IMR-90 (cell line): ENCODE results near the gene STARD13. TPM values are rescaled to one million over a fixed set of nuclear protein-coding genes. Genes with fewer than 3 reads are reported as not detected.
A peak's percentile ranks its signal among the peaks of the same experiment; 100 is the strongest.

Experiments used
- ATAC-seq: fragments of 200-7000 bp; cut with Tn5 transposase; 2 replicates; pipeline ENCODE4 v1.9.1; 2020; ENCODE audit warnings: low read depth, mild to moderate bottlenecking, moderate library complexity
- BruUV-seq: library from RNA; stranded (reverse); fragments of 400-500 nt; replicated peaks from 2 replicates; lab custom pipeline; 2021; lab: Mats Ljungman, UMichigan
- CTCF ChIA-PET: fragments of 300-600 bp; formaldehyde crosslinking; extraction: SDS; loops from one replicate; lab custom pipeline; 2021; ENCODE audit warnings: antibody characterized with exemption; lab: Yijun Ruan, JAX
- POLR2A ChIA-PET: fragments of 300-600 bp; sonication (Branson Sonifier 250); formaldehyde crosslinking; loops from one replicate; lab custom pipeline; 2022; ENCODE audit warnings: antibody characterized with exemption; ENCODE audit not compliant: unreplicated experiment; lab: Charles Lee
- DNase-seq: peaks from one replicate; pipeline ENCODE4 v3.0.0; 2013
- H2AFZ ChIP-seq: replicated peaks from 2 replicates; pipeline ENCODE3; 2013; ENCODE audit warnings: low read length, mild to moderate bottlenecking; ENCODE audit not compliant: poor library complexity
- H2AK5ac ChIP-seq: 2 replicates; pipeline ENCODE4 v1.6.1; 2013; ENCODE audit warnings: low read depth, low read length, inconsistent platforms
- H2AK9ac ChIP-seq: replicated peaks from 2 replicates; pipeline ENCODE3; 2013; ENCODE audit warnings: mild to moderate bottlenecking, low read depth, low read length, moderate library complexity; ENCODE audit not compliant: poor library complexity
- H2BK120ac ChIP-seq: 2 replicates; pipeline ENCODE4 v1.6.1; 2013; ENCODE audit warnings: low read depth, low read length, inconsistent platforms
- H2BK15ac ChIP-seq: 3 replicates; pipeline ENCODE4 v1.6.1; 2013; ENCODE audit warnings: low read depth, low read length, inconsistent platforms
- H2BK20ac ChIP-seq: 2 replicates; pipeline ENCODE4 v1.6.1; 2013; ENCODE audit warnings: low read depth, mild to moderate bottlenecking, inconsistent platforms, low read length, moderate library complexity
- H2BK5ac ChIP-seq: 2 replicates; pipeline ENCODE4 v1.6.1; 2013; ENCODE audit warnings: mild to moderate bottlenecking, low read depth, low read length, inconsistent platforms; ENCODE audit not compliant: poor library complexity, severe bottlenecking
- H3K14ac ChIP-seq: replicated peaks from 2 replicates; pipeline ENCODE4 v1.6.1; 2013; ENCODE audit warnings: low read depth, low read length, inconsistent platforms
- H3K18ac ChIP-seq: 2 replicates; pipeline ENCODE4 v1.6.1; 2013; ENCODE audit warnings: low read depth, low read length, control low read depth
- H3K23ac ChIP-seq: 2 replicates; pipeline ENCODE4 v1.6.1; 2013; ENCODE audit warnings: low read depth, low read length, inconsistent platforms
- H3K27ac ChIP-seq: 2 replicates; pipeline ENCODE4 v1.5.1; 2013; ENCODE audit warnings: mild to moderate bottlenecking, control low read depth, low read length; ENCODE audit not compliant: insufficient read depth
- H3K27me3 ChIP-seq: 2 replicates; pipeline ENCODE4 v1.6.1; 2013; ENCODE audit warnings: low read length; ENCODE audit not compliant: control insufficient read depth, insufficient read depth
- H3K36me3 ChIP-seq: 2 replicates; pipeline ENCODE4 v1.6.1; 2013; ENCODE audit warnings: low read length, mixed read lengths; ENCODE audit not compliant: control insufficient read depth, insufficient read depth
- H3K4ac ChIP-seq: 2 replicates; pipeline ENCODE4 v1.6.1; 2013; ENCODE audit warnings: low read depth, low read length, inconsistent platforms
- H3K4me1 ChIP-seq: 2 replicates; pipeline ENCODE4 v1.6.1; 2013; ENCODE audit warnings: low read length, mixed read lengths; ENCODE audit not compliant: control insufficient read depth, insufficient read depth
- H3K4me2 ChIP-seq: 2 replicates; pipeline ENCODE4 v1.6.1; 2013; ENCODE audit warnings: low read depth, mild to moderate bottlenecking, control low read depth, low read length, moderate library complexity
- H3K4me3 ChIP-seq: 2 replicates; pipeline ENCODE4 v1.5.1; 2013; ENCODE audit warnings: low read depth, mild to moderate bottlenecking, control low read depth, low read length, moderate library complexity; ENCODE audit not compliant: insufficient read depth
- H3K56ac ChIP-seq: 2 replicates; pipeline ENCODE4 v1.6.1; 2013; ENCODE audit warnings: low read length, inconsistent platforms; ENCODE audit not compliant: insufficient read depth; ENCODE audit errors: extremely low read depth
- H3K79me1 ChIP-seq, 2 experiments: 2 replicates each; pipeline ENCODE4 v1.6.1; 2013; ENCODE audit warnings: low read length in 2 of 2, inconsistent platforms in 1 of 2, low read depth in 1 of 2
- H3K9ac ChIP-seq: 2 replicates; pipeline ENCODE4 v1.6.1; 2013; ENCODE audit warnings: low read depth, low read length, control low read depth
- H3K9me1 ChIP-seq: 2 replicates; pipeline ENCODE4 v1.6.1; 2013; ENCODE audit warnings: low read length, inconsistent platforms; ENCODE audit not compliant: insufficient read depth
- H3K9me3 ChIP-seq: 2 replicates; pipeline ENCODE4 v1.6.1; 2013; ENCODE audit warnings: low read length; ENCODE audit not compliant: control insufficient read depth, insufficient read depth
- H4K20me1 ChIP-seq: 2 replicates; pipeline ENCODE4 v1.6.1; 2013; ENCODE audit warnings: low read length, inconsistent platforms; ENCODE audit not compliant: insufficient read depth
- H4K5ac ChIP-seq: 2 replicates; pipeline ENCODE4 v1.6.1; 2013; ENCODE audit warnings: mild to moderate bottlenecking, low read depth, low read length, control low read depth
- H4K8ac ChIP-seq, 2 experiments: 2 replicates each; pipeline ENCODE4 v1.6.1; 2013; ENCODE audit warnings: low read depth in 2 of 2, low read length in 2 of 2, control low read depth in 1 of 2, inconsistent platforms in 1 of 2
- H4K91ac ChIP-seq: 2 replicates; pipeline ENCODE4 v1.6.1; 2013; ENCODE audit warnings: low read depth, low read length, inconsistent platforms; ENCODE audit not compliant: insufficient read depth
- BHLHE40 ChIP-seq: fragments of 150-350 bp; IDR thresholded peaks from 2 replicates; pipeline ENCODE4 v1.6.1; 2016; ENCODE audit warnings: mild to moderate bottlenecking, low read depth, low read length
- CEBPB ChIP-seq: IDR thresholded peaks from 2 replicates; pipeline ENCODE4 v1.6.1; 2012; ENCODE audit warnings: low read depth, low read length, improper control_type of control experiment
- CHD1 ChIP-seq: IDR thresholded peaks from 2 replicates; pipeline ENCODE4 v1.6.1; 2012; ENCODE audit warnings: low read depth, low read length, improper control_type of control experiment
- CTCF ChIP-seq: conservative IDR thresholded peaks from 2 replicates; pipeline ENCODE4 v1.5.1; 2012; ENCODE audit warnings: mild to moderate bottlenecking, low read depth, low read length, improper control_type of control experiment
- ELK1 ChIP-seq: fragments of 150-350 bp; IDR thresholded peaks from 2 replicates; pipeline ENCODE4 v1.6.1; 2016; ENCODE audit warnings: low read depth, mild to moderate bottlenecking, low read length, moderate library complexity, borderline replicate concordance
- FOS ChIP-seq: fragments of 150-350 bp; IDR thresholded peaks from 2 replicates; pipeline ENCODE4 v1.6.1; 2016; ENCODE audit warnings: low read depth, low read length
- MAFK ChIP-seq: IDR thresholded peaks from 2 replicates; pipeline ENCODE4 v1.6.1; 2012; ENCODE audit warnings: low read depth, low read length, improper control_type of control experiment
- MAZ ChIP-seq: IDR thresholded peaks from 2 replicates; pipeline ENCODE4 v1.6.1; 2012; ENCODE audit warnings: low read depth, mild to moderate bottlenecking, low read length, improper control_type of control experiment, moderate library complexity, borderline replicate concordance
- MXI1 ChIP-seq: IDR thresholded peaks from 2 replicates; pipeline ENCODE4 v1.6.1; 2012; ENCODE audit warnings: low read depth, mild to moderate bottlenecking, low read length, moderate library complexity, borderline replicate concordance
- NFE2L2 ChIP-seq: fragments of 150-350 bp; IDR thresholded peaks from 2 replicates; pipeline ENCODE4 v1.6.1; 2016; ENCODE audit warnings: low read depth, mild to moderate bottlenecking, low read length
- POLR2A ChIP-seq: IDR thresholded peaks from 2 replicates; pipeline ENCODE4 v1.6.1; 2012; ENCODE audit warnings: mild to moderate bottlenecking, low read depth, low read length
- RAD21 ChIP-seq: IDR thresholded peaks from 2 replicates; pipeline ENCODE4 v1.6.1; 2012; ENCODE audit warnings: low read length, improper control_type of control experiment
- RCOR1 ChIP-seq: IDR thresholded peaks from 2 replicates; pipeline ENCODE4 v1.6.1; 2012; ENCODE audit warnings: mild to moderate bottlenecking, low read length, improper control_type of control experiment; ENCODE audit not compliant: insufficient replicate concordance
- RFX5 ChIP-seq: IDR thresholded peaks from 2 replicates; pipeline ENCODE4 v1.8.0; 2012; ENCODE audit warnings: low read depth, mild to moderate bottlenecking, low read length, moderate library complexity
- SMC3 ChIP-seq: fragments of 150-350 bp; IDR thresholded peaks from 2 replicates; pipeline ENCODE4 v1.6.1; 2016; ENCODE audit warnings: low read depth, mild to moderate bottlenecking, antibody characterized with exemption, low read length, moderate library complexity
- USF2 ChIP-seq: fragments of 150-350 bp; IDR thresholded peaks from 2 replicates; pipeline ENCODE4 v1.6.1; 2017; ENCODE audit warnings: mild to moderate bottlenecking, antibody characterized with exemption, low read length, low read depth
- WGBS, 2 experiments: methylation state at CpG; one replicate each; pipeline versions ENCODE4 v1.1.5 to v1.1.7; 2013; ENCODE audit warnings: missing lambda C conversion rate in 2 of 2; ENCODE audit not compliant: insufficient read length in 1 of 2; ENCODE audit errors: extremely low coverage in 2 of 2; 5-methylcytosine and 5-hydroxymethylcytosine counted together
- dilution Hi-C: fragments of 300-500 bp; cut with HindIII; formaldehyde crosslinking; loops from one replicate; pipeline ENCODE4 v1.14.3; 2018; ENCODE audit warnings: low sequenced_read_pairs; ENCODE audit not compliant: unreplicated experiment
- in situ Hi-C: fragments of 300-500 bp; cut with MboI; formaldehyde crosslinking; loops from 3 replicates; pipeline ENCODE4 v1.14.3; 2019; ENCODE audit warnings: low sequenced_read_pairs, inconsistent platforms, mixed read lengths
- intact Hi-C: fragments of 100-400 bp; cut with micrococcal nuclease; formaldehyde crosslinking; loops from 2 replicates; pipeline ENCODE4 v1.10.0; 2022
- polyA plus RNA-seq, 3 experiments: library from polyadenylated mRNA; depleted of rRNA; stranded (reverse); fragments of >200 nt; gene quantifications; 2 replicates each; pipeline ENCODE4 v1.2.3, GENCODE V29; 2012; ENCODE audit warnings: low replicate concordance in 1 of 3
- total RNA-seq: library from RNA; depleted of rRNA; stranded (reverse); fragments of >200 nt; gene quantifications from 2 replicates; pipeline ENCODE4 v1.2.3, GENCODE V29; 2012

The STARD13 gene
- total and polyA plus RNA-seq, 2 of the 4 experiments (the other 2 are of a cell fraction), result 23.6 to 46.6 TPM

- Histone ChIP-seq H3K79me1 (peaks cover 30 to 79% of the 10 kb centered on the region in 2 experiments), H3K9me3 (no peaks in the 10 kb centered on the region), H2BK5ac (no peak overlapping the region), H3K56ac (no peak overlapping the region), H2BK120ac (no peak overlapping the region), H3K23ac (no peak overlapping the region), H3K4me3 (no peak overlapping the region), H4K91ac (peak overlapping the region; percentile 48; the same call in 1 of the 2 replicates), H3K27ac (peak overlapping the region; percentile 22), H2AFZ (no peak overlapping the region), H3K14ac (0 out of 2 replicates have a peak overlapping the region, but pooled peaks have one; percentile 13), H3K18ac (no peak overlapping the region), H3K36me3 (peaks cover 3% of the 10 kb centered on the region; the same call in 1 of the 2 replicates), H3K4me1 (peaks cover 35% of the 10 kb centered on the region), H4K8ac (no peak overlapping the region; a peak in 1 of 4 replicates), H3K4me2 (no peak overlapping the region), H2AK5ac (no peak overlapping the region), H4K20me1 (peaks cover 40% of the 10 kb centered on the region), H2BK15ac (no peak overlapping the region), H3K4ac (0 out of 2 replicates have a peak overlapping the region, but pooled peaks have one; percentile 33), H3K9ac (no peak overlapping the region), H2BK20ac (no peak overlapping the region), H4K5ac (peak overlapping the region; percentile 24; the same call in 1 of the 2 replicates), H3K27me3 (no peaks in the 10 kb centered on the region), H2AK9ac (no peak overlapping the region), H3K9me1 (peaks cover 36% of the 10 kb centered on the region)
- ChIA-PET CTCF (no interaction called here), POLR2A (no interaction called here)
- TF ChIP-seq MXI1, result no peak
- TF ChIP-seq USF2, result no peak
- no peak for TF ChIP-seq ELK1
- TF ChIP-seq NFE2L2, result no peak
- TF ChIP-seq POLR2A, result no peak
- no peak for TF ChIP-seq MAZ
- TF ChIP-seq CHD1, result no peak
- TF ChIP-seq RAD21, result no peak
- no peak for TF ChIP-seq MAFK
- TF ChIP-seq BHLHE40, result no peak
- no peak for TF ChIP-seq CEBPB
- TF ChIP-seq FOS, result no peak
- no peak for TF ChIP-seq RFX5
- TF ChIP-seq SMC3, result no peak
- no peak for TF ChIP-seq CTCF
- TF ChIP-seq RCOR1, result no peak
- no peak for DNase-seq
- intact Hi-C loops, result loop anchor here (5.0 kb wide), 1 partner anchor 90 kb away; no protein-coding TSS in a partner anchor
- WGBS, 2 experiments, result no CpG with 5 or more reads among the region's 3 CpGs
- no TSS peak for BruUV-seq
- dilution Hi-C loops, result no loop called here
- ATAC-seq, result no peak
- in situ Hi-C loops, result no loop called here
Measured at GRCh38 chr13:33212396-33212795, 73.2 kb downstream of the STARD13 start.
